Dedifferentiated amniotic fluid mesenchymal stem cell (primary cell): Measurements from ENCODE around the gene DGLUCY.
"Not testable (repeated sequence)": the region's sequence is repeated elsewhere in the genome, so short reads cannot be mapped to it uniquely, and the experiment has no call there.

Source experiments
- DNase-seq: peaks from one replicate; pipeline ENCODE4 v3.0.0-alpha.2; 2016; ENCODE audit errors: extremely low spot score

DGLUCY gene

DNA sequence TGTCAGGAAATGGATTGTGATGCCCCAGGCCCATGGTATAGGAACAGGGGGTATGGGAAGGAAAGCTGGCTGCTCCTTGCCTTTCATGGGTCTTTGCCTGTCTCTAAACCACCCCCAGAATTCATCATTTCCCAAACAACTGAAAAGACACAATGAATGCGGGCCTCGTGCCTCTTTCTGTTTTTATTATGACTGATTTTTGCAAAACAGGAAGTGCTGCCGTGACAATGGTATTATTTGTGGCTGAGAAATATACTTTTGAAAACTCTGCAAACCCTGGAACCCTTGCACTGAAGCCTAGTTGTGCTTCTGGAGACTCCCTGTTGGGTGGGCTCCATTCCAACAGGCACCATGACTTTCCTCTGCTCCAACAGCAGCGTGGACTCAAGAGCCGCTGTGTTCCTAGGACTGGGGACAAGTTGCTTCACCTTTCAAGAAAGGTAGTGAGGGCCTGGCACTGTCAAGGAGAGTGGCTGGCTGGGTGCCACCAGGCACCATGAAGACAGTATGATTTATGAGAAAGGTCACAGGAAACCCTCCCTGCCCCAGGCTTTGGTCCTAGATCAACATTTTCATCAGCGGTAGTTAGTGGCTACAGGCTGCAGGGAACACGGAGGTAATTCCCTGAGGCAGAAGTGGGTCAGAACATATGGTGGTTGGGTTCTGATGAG is 4.8 kb upstream of the DGLUCY start:
- no peak for DNase-seq

DNA sequence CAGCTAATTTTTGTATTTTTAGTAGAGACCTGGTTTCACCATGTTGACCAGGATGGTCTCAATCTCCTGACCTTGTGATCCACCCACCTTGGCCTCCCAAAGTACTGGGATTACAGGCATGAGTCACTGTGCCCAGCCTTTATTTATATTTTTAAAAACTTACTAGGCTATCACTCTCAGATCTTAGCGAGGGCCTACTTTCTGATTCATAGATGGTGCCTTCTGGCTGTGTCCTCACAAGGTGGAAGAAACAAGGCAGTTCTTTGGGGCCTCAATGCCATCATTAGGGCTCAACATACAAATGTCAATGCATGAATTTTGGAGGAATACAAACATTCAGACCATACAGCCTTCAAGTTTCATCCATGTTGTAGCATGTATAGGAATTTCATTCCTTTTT is 2.4 kb upstream of the DGLUCY start:
- DNase-seq, result no peak

DNA sequence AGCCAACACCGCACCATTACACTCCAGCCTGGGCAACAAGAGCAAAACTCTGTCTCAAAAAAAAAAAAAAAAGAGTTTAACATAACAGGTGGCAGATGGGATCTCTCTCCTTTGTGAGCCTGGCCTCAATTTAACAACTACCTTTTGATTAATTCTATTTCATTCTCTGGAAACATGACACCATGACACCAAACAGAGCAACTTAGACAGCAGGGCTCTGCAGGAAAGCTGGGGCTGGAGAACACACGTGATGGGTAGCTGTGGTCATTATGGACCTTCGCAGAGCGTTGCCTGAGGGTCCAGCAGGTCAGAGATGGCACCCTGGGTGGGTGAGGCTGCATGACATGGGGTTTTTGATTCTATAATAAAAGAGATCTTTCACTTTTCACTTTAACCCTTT is 1.7 kb upstream of the DGLUCY start:
- DNase-seq, result no peak

DNA sequence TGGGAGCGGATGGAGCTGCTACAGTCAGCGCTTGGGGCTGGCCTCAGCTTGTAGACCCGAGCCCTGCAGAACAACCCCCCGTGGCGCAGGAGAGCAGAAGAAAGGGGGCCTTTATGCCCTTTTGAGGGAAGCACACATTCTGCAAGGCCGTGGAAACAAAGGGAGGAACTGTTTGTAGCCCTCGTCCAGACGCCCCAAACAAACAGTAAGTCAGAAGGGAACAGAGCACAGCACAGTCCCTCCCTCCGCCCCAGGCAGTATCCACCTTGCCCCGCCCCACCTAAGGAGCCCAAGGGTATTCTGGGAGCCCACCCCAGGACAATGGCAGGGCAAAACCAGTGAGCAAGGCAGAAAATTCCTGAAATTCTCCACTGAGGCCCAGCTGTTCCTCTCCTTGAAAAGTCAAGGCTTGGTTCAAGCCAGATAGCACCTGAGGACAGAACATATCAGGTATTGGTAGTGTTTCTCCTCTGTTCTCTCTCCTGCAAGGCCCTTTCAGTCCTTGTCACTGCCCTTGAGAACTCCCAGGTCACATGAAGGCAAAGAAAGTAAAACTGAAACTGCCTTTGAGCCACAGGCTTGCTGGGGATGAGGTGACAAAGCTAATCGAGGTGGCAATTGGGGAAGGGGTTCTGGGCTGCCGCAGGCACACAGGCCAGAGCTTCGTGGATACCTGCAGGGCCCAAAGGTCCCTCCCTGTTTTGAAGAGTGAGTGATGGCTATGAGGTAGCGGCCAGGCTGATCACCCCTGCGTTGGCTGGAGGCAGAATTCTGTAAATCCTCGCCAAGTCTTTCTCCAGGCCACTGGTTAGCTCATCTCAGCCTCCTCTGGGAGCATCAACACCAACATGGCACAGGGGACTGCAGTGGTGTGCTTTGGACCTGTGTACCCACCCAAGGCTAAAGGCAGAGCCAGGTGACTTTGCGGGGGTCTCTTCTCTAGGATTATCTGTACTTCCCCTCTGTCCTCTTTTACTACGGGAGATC is 499 bp downstream of the DGLUCY start:
- DNase-seq, result no peak

- DNase-seq, result no peak
Observed at GRCh38 chr14:91115986-91116770, 2.3 kb downstream of the DGLUCY start.

GRCh38 chr14:91116913-91117588 is 3.2 kb downstream of the DGLUCY start:
- DNase-seq, result no peak

- no peak for DNase-seq
Observed at GRCh38 chr14:91117960-91118359, 4.1 kb downstream of the DGLUCY start.

- no peak for DNase-seq
Observed at GRCh38 chr14:91118511-91119068, 4.7 kb downstream of the DGLUCY start.

DNA sequence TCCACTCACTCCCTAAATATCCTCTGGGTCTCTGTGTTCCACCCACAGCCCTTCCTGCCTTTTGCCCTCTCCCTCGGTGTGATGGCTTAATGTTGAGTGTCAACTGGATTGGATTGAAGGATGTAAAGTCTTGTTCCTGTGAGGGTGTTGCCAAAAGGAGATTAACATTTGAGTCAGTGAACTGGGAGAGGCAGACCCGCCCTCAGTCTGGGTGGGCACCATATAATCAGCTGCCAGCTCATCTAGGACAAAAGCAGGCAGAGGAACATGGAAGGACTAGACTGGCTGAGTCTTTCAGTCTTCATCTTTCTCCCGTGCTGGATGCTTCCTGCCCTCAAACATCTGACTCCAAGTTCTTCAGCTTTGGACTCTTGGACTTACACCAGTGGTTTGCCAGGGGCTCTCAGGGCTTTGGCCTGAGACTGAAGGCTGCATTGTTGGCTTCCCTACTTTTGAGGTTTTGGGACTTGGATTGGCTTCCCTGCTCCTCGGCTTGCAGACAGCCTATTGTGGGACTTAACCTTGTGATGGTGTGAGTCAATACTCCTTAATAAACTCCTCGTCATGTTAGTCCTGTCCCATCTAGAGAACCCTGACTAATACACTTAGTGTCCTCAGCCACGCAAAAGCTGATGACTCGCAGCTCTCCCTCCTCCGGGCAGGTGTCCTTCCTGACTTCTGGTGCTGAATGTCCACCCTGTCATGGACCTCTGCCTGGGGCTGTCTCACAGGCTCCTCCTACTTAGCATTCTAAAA is 5.9 kb downstream of the DGLUCY start:
- peak; percentile 43 for DNase-seq

DNA sequence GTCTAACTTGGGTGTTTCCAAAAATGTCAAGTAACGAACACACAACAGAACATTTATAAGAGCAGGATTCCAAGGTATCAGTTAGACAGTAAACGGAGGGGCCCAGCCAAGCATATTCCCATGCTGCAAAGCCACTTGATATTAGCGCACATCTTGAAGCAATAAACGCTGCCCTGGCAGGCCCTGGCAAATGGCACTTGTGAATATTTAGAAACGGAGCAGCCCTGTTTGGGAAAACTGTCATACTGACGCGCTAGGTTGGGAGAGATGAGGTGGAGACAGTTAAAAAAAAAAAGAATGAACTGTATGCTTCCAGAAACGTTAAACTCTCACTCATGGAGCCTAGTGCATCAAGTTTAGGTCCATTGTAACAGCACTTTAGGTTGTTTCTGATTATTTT is 9.3 kb downstream of the DGLUCY start:
- DNase-seq, result no peak

GRCh38 chr14:91124406-91125270 is 10.8 kb downstream of the DGLUCY start:
- not testable (repeated sequence) for DNase-seq

GRCh38 chr14:91125271-91125660 is 11.4 kb downstream of the DGLUCY start:
- DNase-seq, result no peak

DNA sequence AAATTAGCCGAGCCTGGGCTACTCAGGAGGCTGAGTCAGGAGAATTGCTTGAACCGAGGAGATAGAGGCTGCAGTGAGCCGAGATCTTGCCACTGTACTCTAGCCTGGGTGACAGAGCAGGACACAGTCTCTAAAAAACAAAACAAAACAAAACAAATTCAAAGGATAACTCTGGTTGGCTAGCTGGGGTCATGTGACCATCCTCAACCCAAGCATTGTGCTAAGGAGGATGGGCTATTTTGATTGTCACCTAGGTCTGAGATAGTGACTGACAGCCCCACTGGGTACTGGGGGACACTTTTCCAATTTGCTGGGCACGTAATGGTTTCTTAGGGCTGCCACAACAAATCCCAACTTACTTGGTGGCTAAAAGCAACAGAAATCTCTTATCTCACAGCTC is 11.9 kb downstream of the DGLUCY start:
- DNase-seq, result no peak

GRCh38 chr14:91126761-91127160 is 12.9 kb downstream of the DGLUCY start:
- no peak for DNase-seq

GRCh38 chr14:91127401-91127801 is 13.5 kb downstream of the DGLUCY start:
- DNase-seq, result no peak

GRCh38 chr14:91127924-91128323 is 14.1 kb downstream of the DGLUCY start:
- no peak for DNase-seq

DNA sequence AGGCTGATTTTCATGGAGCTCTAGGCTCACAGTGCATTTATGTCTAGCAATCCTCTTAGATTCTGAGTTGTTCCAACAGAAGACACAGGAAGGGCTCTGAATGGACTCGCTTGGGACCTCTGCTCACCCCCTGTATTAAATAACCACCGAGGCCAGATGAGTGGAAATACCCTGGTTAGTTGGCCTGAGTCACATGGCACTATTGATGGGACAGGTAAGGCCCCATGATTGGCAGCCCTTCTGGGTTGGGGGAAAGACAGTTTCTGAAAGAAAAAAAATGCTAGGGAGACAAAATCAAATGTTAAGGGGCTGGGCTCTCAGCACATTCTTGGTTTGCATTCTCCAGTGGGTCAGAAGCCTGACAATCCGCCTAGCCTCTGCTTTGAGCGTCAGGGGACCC is 14.8 kb downstream of the DGLUCY start:
- DNase-seq, result no peak

DNA sequence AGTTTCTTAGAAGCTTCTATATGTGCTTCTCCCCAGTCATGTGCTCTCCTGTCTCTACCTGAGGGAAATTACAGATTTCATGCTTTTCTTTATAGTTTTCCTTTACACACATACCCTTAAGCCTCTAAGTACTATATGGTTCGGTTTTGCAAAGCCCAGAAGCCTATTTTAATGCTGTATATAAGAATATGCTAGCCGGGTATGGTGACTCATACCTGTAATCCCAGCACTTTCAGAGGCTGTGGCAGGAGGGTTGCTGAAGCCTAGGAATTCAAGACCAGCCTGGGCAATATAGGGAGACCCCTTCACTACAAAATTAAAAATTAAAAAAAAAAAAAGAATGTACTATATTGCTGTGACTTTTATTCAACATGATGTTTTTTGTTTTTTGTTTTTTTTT is 15.4 kb downstream of the DGLUCY start:
- DNase-seq, result no peak

- DNase-seq, result no peak
Observed at GRCh38 chr14:91135039-91135438, 21.2 kb downstream of the DGLUCY start.
